ENCODE measurements around the gene SDK2. TPM values are rescaled to one million over a fixed set of nuclear protein-coding genes. Genes with fewer than 3 reads are reported as not detected.

The SDK2 gene
- total and polyA plus RNA-seq, 2 experiments from 2014 or later: 0.74 to 5.1 TPM

DNA sequence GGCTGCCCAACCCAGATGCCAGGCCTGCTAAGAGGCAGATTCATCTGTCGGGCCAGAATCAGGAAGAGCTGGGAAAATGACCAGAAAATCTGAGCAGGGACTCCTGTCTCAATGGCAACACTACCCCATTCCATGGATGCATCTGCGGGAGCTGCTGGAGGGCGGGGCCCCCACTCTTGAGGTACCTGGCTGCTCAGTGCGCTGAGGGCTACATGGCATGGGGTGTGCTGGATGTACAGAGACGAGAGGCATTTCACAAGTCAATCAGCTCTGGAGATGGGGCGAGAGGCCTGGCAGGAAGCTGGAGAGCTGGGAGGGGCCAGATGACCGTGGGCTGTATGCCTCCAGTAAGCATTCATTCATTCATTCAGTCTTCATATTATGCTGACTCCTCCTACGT is 6.4 kb downstream of the SDK2 start (continued):
- TF ChIP-seq, protein P1, sequence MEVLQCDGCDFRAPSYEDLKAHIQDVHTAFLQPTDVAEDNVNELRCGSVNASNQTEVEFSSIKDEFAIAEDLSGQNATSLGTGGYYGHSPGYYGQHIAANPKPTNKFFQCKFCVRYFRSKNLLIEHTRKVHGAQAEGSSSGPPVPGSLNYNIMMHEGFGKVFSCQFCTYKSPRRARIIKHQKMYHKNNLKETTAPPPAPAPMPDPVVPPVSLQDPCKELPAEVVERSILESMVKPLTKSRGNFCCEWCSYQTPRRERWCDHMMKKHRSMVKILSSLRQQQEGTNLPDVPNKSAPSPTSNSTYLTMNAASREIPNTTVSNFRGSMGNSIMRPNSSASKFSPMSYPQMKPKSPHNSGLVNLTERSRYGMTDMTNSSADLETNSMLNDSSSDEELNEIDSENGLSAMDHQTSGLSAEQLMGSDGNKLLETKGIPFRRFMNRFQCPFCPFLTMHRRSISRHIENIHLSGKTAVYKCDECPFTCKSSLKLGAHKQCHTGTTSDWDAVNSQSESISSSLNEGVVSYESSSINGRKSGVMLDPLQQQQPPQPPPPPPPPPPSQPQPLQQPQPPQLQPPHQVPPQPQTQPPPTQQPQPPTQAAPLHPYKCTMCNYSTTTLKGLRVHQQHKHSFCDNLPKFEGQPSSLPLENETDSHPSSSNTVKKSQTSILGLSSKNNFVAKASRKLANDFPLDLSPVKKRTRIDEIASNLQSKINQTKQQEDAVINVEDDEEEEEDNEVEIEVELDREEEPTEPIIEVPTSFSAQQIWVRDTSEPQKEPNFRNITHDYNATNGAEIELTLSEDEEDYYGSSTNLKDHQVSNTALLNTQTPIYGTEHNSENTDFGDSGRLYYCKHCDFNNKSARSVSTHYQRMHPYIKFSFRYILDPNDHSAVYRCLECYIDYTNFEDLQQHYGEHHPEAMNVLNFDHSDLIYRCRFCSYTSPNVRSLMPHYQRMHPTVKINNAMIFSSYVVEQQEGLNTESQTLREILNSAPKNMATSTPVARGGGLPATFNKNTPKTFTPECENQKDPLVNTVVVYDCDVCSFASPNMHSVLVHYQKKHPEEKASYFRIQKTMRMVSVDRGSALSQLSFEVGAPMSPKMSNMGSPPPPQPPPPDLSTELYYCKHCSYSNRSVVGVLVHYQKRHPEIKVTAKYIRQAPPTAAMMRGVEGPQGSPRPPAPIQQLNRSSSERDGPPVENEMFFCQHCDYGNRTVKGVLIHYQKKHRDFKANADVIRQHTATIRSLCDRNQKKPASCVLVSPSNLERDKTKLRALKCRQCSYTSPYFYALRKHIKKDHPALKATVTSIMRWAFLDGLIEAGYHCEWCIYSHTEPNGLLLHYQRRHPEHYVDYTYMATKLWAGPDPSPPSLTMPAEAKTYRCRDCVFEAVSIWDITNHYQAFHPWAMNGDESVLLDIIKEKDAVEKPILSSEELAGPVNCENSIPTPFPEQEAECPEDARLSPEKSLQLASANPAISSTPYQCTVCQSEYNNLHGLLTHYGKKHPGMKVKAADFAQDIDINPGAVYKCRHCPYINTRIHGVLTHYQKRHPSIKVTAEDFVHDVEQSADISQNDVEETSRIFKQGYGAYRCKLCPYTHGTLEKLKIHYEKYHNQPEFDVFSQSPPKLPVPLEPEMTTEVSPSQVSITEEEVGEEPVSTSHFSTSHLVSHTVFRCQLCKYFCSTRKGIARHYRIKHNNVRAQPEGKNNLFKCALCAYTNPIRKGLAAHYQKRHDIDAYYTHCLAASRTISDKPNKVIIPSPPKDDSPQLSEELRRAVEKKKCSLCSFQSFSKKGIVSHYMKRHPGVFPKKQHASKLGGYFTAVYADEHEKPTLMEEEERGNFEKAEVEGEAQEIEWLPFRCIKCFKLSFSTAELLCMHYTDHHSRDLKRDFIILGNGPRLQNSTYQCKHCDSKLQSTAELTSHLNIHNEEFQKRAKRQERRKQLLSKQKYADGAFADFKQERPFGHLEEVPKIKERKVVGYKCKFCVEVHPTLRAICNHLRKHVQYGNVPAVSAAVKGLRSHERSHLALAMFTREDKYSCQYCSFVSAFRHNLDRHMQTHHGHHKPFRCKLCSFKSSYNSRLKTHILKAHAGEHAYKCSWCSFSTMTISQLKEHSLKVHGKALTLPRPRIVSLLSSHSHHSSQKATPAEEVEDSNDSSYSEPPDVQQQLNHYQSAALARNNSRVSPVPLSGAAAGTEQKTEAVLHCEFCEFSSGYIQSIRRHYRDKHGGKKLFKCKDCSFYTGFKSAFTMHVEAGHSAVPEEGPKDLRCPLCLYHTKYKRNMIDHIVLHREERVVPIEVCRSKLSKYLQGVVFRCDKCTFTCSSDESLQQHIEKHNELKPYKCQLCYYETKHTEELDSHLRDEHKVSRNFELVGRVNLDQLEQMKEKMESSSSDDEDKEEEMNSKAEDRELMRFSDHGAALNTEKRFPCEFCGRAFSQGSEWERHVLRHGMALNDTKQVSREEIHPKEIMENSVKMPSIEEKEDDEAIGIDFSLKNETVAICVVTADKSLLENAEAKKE (CRISPR knock-in tag; IDR thresholded peaks at IDR 0.05): no peak
- TF ChIP-seq POLR2AphosphoS5 (IDR thresholded peaks at IDR 0.05; ENCODE audit: low read depth) (no peak), EZH2phosphoT487 (IDR thresholded peaks at IDR 0.05; ENCODE audit: unreplicated experiment) (no peak), ZNF331 (CRISPR knock-in tag; IDR thresholded peaks at IDR 0.05; ENCODE audit: low read depth) (no peak), JUNB (IDR thresholded peaks at IDR 0.05; ENCODE audit: unreplicated experiment) (no peak), EZH2 (IDR thresholded peaks at IDR 0.05; ENCODE audit: low read depth, unreplicated experiment) (no peak), NANOG (IDR thresholded peaks at IDR 0.05; ENCODE audit: borderline replicate concordance) (no peak)
- TF ChIP-seq, protein P2, sequence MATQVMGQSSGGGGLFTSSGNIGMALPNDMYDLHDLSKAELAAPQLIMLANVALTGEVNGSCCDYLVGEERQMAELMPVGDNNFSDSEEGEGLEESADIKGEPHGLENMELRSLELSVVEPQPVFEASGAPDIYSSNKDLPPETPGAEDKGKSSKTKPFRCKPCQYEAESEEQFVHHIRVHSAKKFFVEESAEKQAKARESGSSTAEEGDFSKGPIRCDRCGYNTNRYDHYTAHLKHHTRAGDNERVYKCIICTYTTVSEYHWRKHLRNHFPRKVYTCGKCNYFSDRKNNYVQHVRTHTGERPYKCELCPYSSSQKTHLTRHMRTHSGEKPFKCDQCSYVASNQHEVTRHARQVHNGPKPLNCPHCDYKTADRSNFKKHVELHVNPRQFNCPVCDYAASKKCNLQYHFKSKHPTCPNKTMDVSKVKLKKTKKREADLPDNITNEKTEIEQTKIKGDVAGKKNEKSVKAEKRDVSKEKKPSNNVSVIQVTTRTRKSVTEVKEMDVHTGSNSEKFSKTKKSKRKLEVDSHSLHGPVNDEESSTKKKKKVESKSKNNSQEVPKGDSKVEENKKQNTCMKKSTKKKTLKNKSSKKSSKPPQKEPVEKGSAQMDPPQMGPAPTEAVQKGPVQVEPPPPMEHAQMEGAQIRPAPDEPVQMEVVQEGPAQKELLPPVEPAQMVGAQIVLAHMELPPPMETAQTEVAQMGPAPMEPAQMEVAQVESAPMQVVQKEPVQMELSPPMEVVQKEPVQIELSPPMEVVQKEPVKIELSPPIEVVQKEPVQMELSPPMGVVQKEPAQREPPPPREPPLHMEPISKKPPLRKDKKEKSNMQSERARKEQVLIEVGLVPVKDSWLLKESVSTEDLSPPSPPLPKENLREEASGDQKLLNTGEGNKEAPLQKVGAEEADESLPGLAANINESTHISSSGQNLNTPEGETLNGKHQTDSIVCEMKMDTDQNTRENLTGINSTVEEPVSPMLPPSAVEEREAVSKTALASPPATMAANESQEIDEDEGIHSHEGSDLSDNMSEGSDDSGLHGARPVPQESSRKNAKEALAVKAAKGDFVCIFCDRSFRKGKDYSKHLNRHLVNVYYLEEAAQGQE (IDR thresholded peaks at IDR 0.05; ENCODE audit: unreplicated experiment): no peak
- TF ChIP-seq, protein P3, sequence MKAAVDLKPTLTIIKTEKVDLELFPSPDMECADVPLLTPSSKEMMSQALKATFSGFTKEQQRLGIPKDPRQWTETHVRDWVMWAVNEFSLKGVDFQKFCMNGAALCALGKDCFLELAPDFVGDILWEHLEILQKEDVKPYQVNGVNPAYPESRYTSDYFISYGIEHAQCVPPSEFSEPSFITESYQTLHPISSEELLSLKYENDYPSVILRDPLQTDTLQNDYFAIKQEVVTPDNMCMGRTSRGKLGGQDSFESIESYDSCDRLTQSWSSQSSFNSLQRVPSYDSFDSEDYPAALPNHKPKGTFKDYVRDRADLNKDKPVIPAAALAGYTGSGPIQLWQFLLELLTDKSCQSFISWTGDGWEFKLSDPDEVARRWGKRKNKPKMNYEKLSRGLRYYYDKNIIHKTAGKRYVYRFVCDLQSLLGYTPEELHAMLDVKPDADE (IDR thresholded peaks at IDR 0.05): no peak
- TF ChIP-seq, protein P4, sequence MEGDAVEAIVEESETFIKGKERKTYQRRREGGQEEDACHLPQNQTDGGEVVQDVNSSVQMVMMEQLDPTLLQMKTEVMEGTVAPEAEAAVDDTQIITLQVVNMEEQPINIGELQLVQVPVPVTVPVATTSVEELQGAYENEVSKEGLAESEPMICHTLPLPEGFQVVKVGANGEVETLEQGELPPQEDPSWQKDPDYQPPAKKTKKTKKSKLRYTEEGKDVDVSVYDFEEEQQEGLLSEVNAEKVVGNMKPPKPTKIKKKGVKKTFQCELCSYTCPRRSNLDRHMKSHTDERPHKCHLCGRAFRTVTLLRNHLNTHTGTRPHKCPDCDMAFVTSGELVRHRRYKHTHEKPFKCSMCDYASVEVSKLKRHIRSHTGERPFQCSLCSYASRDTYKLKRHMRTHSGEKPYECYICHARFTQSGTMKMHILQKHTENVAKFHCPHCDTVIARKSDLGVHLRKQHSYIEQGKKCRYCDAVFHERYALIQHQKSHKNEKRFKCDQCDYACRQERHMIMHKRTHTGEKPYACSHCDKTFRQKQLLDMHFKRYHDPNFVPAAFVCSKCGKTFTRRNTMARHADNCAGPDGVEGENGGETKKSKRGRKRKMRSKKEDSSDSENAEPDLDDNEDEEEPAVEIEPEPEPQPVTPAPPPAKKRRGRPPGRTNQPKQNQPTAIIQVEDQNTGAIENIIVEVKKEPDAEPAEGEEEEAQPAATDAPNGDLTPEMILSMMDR (conservative IDR thresholded peaks at IDR 0.05; ENCODE audit: low read depth in 2 of 2): no peak
